Activated gamma-delta T cell (primary cell): ENCODE measurements around the gene HECTD4.

Source experiments
- DNase-seq: peaks from one replicate; lab custom pipeline; 2025; lab: John Stamatoyannopoulos, UW

HECTD4 gene

GRCh38 chr12:112179341-112179740, 202.9 kb downstream of the HECTD4 start:
- no peak for DNase-seq

GRCh38 chr12:112178796-112179195, 203.4 kb downstream of the HECTD4 start:
- DNase-seq, result no peak

GRCh38 chr12:112176321-112177010, 205.8 kb downstream of the HECTD4 start:
- no peak for DNase-seq

GRCh38 chr12:112175361-112176155, 206.7 kb downstream of the HECTD4 start:
- no peak for DNase-seq

DNA sequence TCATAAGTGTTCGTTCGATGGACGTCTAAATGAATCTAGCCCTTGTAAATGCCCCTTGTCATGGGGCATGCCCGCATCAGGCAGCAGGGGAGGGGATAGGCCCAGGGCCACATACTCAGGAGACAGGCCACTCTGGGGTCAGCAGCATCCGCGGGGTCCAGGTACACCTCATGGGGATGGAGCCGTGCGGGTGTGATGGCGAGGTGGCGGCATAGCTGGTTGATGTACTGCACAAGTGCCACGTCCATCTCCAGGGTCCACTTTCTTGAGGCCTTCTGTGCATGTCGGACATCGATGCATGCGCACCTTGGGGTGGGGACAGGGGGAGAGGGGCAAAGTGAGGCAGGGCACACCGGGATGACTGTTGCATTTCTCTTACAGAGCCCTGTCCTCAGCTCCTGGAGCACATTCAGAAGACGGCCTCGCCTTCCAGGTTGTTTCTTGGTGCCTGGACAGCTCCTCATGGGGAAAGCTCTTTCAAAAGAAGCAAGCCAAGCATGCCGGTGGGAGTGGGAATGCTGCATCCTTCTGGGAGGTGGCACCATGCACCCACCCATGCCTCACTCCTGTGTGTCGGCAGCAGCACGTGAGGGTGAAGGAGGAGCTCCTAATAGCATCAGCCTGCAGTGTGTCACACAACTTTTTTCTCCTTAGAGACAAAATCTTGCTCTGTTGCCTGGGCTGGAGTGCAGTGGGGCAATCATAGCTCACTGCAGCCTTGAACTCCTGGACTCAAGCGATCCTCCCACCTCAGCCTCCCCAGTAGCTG, 209.5 kb downstream of the HECTD4 start:
- no peak for DNase-seq

- DNase-seq, result no peak
Measured at GRCh38 chr12:112170971-112171596, 211.1 kb downstream of the HECTD4 start.

DNA sequence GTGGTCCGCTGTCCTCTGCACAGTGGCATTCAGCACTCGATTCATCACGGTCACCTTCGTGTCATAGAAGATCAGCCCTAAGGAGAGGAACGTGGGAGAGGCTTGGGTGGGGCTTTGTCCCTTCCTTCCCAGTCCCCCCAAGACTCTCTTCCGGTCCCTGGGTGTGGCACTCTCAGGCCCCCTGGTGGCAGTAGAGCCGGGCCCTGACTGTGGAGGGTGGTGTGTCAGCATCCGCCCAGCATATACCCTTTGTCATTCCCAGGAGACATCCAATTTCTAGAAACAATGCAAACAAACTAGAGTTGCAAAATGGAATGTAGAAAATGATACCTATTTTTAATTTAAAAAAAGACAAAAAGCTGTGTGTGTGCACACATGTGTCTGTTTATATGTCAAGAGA, 211.9 kb downstream of the HECTD4 start:
- no peak for DNase-seq

DNA sequence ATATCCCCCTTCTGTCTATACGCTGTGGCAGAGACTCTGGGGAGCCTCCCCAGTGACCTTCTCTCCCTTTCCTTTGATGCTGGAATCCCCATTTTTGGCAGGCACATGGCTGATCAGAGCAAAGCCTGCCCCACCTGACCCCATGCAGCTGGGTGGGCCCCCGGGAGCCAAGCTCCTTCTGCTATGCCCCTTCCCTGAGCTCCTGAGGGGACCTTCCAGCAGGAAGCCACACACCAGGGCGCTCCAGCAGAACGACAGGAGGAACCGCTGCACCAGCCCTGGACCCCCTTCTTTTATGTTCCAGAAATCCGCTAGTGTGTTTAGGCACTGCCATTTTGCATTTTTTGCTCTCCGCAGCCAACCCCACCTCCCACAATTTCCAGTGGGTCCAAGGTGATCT, 212.3 kb downstream of the HECTD4 start:
- DNase-seq, result no peak

DNA sequence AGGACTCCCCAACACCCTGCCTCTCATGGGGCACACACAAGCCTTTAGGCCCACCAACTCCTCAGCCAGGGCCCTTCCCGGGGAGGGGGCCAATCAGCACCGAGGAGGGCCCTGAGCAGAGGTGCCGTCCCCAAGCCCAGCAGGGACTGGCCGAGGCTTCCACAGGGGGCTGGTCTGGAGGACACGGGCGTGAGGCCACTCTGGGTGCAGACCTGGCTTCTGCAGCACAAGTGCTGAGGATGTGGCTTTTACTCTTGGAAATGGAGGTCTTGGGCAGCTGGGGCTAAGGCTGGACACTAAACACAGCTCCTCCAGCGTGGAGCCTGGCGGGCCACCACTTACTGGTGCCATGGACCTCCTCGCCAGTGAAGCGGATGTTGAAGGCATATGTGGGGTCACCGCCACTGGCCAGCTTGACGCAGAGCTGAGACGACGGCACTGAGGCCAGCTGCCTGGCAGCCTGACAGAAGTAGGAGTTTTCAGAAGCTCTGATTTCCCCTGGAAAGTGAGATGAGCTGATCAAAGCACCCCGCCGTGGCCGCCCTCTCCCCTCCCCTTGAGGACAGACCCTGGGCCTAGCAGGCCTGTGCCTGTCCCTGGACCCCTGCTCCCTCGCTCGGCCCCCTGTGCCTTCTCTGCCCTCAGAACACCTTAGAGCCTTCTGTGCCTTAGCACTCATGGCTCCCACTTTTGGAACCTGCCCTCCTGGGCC, 212.9 kb downstream of the HECTD4 start:
- no peak for DNase-seq

DNA sequence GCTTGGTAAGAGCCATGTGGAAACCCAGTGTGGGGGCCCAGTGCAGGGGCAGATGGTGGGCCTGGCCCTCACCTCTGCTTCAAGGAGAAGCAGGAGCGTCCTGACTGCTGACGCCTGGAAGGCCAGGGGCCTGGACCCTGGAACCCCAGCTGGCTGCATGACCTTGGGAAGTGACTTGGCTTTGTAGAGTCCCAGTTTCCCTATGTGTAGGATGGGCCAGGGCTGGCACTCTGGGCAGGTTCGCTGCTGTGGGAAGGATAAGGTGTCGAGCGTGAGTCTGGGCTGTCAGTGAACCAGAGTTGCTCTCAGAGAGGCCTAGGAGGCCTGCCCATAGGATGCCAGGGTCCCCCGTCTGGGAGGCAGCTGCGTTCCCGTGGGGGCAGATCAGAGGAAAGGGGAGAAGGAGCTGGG, 213.7 kb downstream of the HECTD4 start:
- no peak for DNase-seq

DNA sequence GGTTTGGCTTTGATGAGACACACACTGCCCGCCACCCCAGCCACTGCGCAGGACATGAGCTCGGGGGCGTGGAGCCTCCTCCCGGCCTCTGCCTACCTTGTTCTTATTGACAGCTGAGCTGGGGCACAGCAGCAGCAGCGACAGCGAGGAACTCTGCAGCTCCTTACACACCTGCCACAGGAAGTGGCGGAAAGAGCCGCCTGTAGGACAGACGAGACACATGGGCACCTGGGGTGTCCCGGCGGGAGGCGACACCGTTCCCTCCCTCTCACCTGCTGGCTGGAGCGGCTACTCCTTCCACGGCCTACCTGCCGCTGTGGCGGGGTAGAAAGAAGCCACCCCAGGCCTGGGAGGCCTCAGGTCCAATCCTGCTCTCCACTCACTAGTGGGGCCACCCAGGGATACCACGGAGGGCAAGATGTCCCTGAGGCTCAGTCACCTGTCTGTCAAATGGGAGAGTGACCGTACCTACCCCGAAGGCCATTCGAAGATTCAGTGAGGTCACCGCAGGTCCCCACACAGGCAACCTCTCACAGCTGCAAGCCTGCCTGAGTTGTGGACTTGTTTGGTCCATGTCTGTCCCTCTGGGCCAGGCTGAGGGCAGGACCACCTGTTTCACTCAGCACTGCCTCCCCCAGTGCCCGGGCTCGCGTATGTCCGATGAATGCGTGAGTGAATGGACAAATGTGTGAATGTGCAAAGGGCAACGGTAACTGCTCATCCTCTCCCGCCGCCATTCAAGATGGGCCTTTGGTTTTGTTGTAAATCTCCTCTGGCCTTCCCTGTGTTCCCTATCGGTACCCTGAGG, 214.3 kb downstream of the HECTD4 start:
- no peak for DNase-seq

- DNase-seq, result no peak
Measured at GRCh38 chr12:112167031-112167461, 215.2 kb downstream of the HECTD4 start.

DNA sequence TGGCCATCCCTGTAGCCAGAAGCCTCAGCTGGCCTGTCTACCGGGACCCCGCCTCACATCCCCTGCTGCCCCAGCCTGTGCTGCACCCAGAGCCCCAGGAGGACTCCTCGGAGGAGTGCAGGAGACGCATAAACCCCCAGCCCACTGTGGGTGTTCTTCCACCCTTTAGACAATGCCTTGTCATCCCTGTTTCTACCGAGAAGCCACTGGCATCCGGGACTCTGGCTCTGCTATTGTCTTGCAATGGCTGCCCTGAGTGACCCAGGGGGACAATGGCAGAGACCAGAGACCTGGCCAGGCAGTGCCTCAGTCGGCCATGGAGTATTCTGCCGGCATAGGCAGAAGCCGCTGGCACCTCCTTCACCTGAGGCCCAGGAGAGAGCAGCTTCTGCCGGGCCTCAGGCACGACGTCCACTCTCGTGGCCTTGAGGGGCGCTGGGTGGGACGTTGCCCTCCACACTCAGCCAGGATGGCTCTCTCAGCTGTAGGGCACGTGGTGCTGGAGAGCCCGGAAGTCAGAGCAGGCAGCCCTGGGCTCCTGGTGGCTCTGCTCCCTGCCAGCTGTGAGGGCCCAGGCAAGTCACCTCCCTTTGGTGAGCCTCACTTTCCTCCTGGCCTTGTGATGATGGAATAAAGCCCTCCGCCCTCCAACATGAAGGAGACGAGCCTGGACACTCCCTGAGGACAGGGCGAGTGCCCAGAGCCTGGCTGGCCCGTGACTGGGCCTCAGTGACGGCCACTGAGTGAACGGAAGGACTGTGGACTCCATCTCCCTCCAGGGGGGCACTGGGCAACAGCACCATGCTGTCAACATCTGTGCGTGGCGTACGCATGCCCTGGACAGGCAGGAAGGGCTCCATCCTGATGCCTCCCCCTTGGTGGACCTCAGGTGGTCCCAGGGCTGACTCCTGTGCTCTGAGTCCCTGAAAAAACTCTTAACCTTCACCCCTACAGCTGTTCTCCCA, 215.9 kb downstream of the HECTD4 start:
- DNase-seq, result no peak

DNA sequence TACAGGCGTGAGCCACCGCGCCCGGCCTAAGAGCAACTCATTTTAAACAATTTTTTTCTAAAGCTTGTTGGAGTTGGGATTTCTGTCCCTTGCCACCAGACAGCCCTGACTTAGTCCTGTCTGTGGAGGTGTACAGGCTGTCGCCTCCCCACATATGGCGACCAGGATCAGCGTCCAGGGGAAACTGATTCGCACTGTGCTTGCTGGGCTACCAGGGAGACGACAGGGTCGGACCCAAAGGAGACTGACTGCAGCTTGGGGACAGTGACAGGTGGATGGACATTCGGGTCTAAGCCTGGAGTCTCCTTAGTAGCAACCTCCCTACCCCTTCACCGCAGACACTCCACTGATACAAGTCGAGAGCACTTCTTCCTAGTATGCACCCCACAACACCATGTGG, 216.6 kb downstream of the HECTD4 start:
- DNase-seq, result no peak

DNA sequence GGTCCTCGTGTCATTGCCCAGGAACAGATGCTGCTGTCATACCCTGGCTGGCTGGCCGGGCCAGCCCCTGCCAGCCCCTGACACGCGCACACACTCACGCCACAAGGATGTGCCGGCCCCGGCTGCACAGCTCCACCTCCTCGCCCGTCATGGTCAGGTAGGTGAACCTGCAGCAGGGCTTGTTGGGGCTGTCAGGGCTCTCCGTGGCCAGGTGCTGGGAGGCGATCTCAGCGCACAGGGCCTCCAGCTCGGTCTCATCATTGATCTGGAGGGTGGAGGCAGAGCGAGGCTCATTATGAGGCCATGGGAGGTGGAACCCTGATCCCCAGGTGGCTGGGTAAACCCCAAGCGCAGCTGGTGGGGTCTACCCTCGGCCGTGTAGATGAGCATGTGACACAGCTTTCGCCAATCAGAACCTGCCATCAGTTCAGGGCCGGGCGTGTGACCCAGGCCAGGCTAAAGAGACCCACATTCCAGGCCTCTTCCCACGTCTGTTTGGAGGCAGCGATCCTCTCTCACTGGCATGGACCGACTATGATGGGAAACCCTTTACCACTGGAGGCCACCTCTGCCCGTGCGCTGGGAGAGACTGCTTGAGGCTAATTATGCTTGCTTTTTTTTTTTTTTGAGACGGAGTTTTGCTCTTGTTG, 218.1 kb downstream of the HECTD4 start:
- DNase-seq, result no peak

- no peak for DNase-seq
Measured at GRCh38 chr12:112163471-112163991, 218.7 kb downstream of the HECTD4 start.

DNA sequence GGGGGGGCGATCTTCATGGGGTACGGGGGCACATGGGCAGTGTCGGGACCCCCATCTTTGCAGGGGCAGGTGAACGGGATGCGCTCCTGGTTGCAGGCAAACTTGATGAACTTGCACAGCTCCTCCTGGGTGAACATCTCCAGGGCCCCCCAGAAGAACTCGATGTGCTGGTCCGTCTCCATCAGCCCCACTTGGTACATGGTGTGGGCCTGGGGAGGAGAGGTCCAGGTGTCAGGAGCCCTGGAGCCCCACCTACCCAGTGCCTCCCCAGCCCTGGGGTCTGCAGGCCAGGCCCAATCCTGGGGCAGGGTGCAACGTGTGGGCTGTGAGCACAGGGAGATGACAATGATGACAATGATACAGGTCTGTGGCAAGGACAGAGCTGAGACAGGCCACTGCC, 219.2 kb downstream of the HECTD4 start:
- no peak for DNase-seq

- DNase-seq, result no peak
Measured at GRCh38 chr12:112162241-112162790, 219.9 kb downstream of the HECTD4 start.
